Metanephros (tissue), 2 donors: ENCODE results near the gene CORO7. TPM values are rescaled to one million over a fixed set of nuclear protein-coding genes. Genes with fewer than 3 reads are reported as not detected.

Source experiments
- small RNA-seq: library from RNA; depleted of rRNA; stranded (forward); fragments of <200 nt; gene quantifications from one replicate; pipeline ENCODE3, GENCODE V24; 2014; ENCODE audit warnings: low replicate concordance
- total RNA-seq: library from RNA; depleted of rRNA; stranded (reverse); fragments of >200 nt; gene quantifications from one replicate; pipeline ENCODE4 v1.2.3, GENCODE V29; 2014

Gene CORO7
- 40.3 TPM for total RNA-seq

GRCh38 chr16:4416200-4417032 lies at the start of gene CORO7:
TSS of gene CORO7 (minus strand) at chr16:4416596. CDS start at chr16:4416518, 78 bp downstream.

GRCh38 chr16:4425378-4426020 lies 9.1 kb upstream of the CORO7 start, which contains the start of gene DNAJA3:
TSS of gene DNAJA3 (plus strand) at chr16:4425868. CDS start at chr16:4425882, 14 bp downstream.

GRCh38 chr16:4371357-4372000 lies 44.9 kb downstream of the CORO7 start, which contains the start of gene VASN:
TSS of gene VASN (plus strand) at chr16:4371848. CDS start at chr16:4380878, 9,030 bp downstream.

GRCh38 chr16:4350787-4351659 lies 65.4 kb downstream of the CORO7 start, which contains the start of gene PAM16:
TSS of gene PAM16 (minus strand) at chr16:4351321. CDS start at chr16:4351234, 87 bp downstream.

GRCh38 chr16:4315186-4316107 lies 100.9 kb downstream of the CORO7 start, which contains the start of gene GLIS2:
TSS of gene GLIS2 (plus strand) at chr16:4316067. CDS start at chr16:4332281, 16,214 bp downstream.

Small RNA genes within 50 kb of the gene (small RNA-seq; reads per million reads assigned to genes)
- not detected for gene AC012676.2

Other genes starting within 250 kb of the CORO7 start
- gene SRL, start 174.5 kb downstream of the CORO7 start, total RNA-seq = 50.9 TPM
- 14.3 TPM for gene TFAP4, start 143.6 kb downstream of the CORO7 start, total RNA-seq
- 23.4 TPM for gene GLIS2, start 100.5 kb downstream of the CORO7 start, total RNA-seq
- 38.7 TPM for gene PAM16, start 65.3 kb downstream of the CORO7 start, total RNA-seq
- 94.4 TPM for gene VASN, start 44.7 kb downstream of the CORO7 start, total RNA-seq
- gene DNAJA3, start 9.3 kb upstream of the CORO7 start, total RNA-seq = 45.5 TPM
- gene NMRAL1, start 58.0 kb upstream of the CORO7 start, total RNA-seq = 30.5 TPM
- 27.9 TPM for gene HMOX2, start 59.8 kb upstream of the CORO7 start, total RNA-seq
- 16.6 TPM for gene CDIP1, start 122.2 kb upstream of the CORO7 start, total RNA-seq
- gene C16orf96, start 139.7 kb upstream of the CORO7 start, total RNA-seq = 0.12 TPM
- gene UBALD1, start 198.3 kb upstream of the CORO7 start, total RNA-seq = 15.9 TPM
- 59.4 TPM for gene MGRN1, start 208.2 kb upstream of the CORO7 start, total RNA-seq